HCT116 (cell line): ENCODE results near the gene PUSL1. TPM values are rescaled to one million over a fixed set of nuclear protein-coding genes. Genes with fewer than 3 reads are reported as not detected.

Experiments used
- ATAC-seq: fragments of 200-7000 bp; cut with Tn5 transposase; 2 replicates; pipeline ENCODE4 v1.9.1; 2020; ENCODE audit warnings: mild to moderate bottlenecking, moderate library complexity
- BruUV-seq: library from RNA; stranded (reverse); fragments of 400-500 nt; replicated peaks from 2 replicates; lab custom pipeline; 2021; lab: Mats Ljungman, UMichigan
- CTCF ChIA-PET: fragments of 300-600 bp; sonication (Branson Sonifier 250); formaldehyde crosslinking; loops from one replicate; lab custom pipeline; 2021; ENCODE audit warnings: antibody characterized with exemption; lab: Charles Lee
- POLR2A ChIA-PET: fragments of 300-600, 350-600 bp; sonication (Branson Sonifier 250); formaldehyde crosslinking; loops from one replicate; lab custom pipeline; 2021; ENCODE audit warnings: antibody characterized with exemption; lab: Charles Lee
- RAD21 ChIA-PET, 2 experiments: fragments of 300-600 bp; sonication (Branson Sonifier 250); formaldehyde crosslinking; loops; one replicate each; lab custom pipeline; 2023; ENCODE audit warnings: low total read pairs in 2 of 2; ENCODE audit not compliant: uncharacterized antibody in 2 of 2, unreplicated experiment in 2 of 2, low non-redundant PET in 1 of 2; lab: Charles Lee
- DNase-seq: peaks from one replicate; pipeline ENCODE4 v3.0.0-alpha.2; 2010; ENCODE audit warnings: low read depth, low spot score
- H2AFZ ChIP-seq: fragments of 200-600 bp; shearing (Covaris generic), sonication (generic); 2 replicates; pipeline ENCODE4 v1.6.1; 2017; ENCODE audit warnings: low read depth, mixed run types, mixed read lengths, antibody characterized with exemption, low read length; ENCODE audit not compliant: poor library complexity, severe bottlenecking
- H3K27ac ChIP-seq: 2 replicates; pipeline ENCODE4 v1.5.1; 2012; ENCODE audit warnings: low read depth, low read length
- H3K27me3 ChIP-seq: fragments of 200-600 bp; sonication (generic); 2 replicates; pipeline ENCODE4 v1.6.1; 2016; ENCODE audit warnings: mixed run types, low read length, mixed read lengths; ENCODE audit not compliant: insufficient read depth
- H3K36me3 ChIP-seq, 2 experiments: fragments of 200-500 bp in 1 of 2; fragments of 200-600 bp in 1 of 2; sonication (Bioruptor generic) in 1 of 2; sonication (generic) in 1 of 2; 2 replicates each; pipeline versions ENCODE4 v1.5.1 to v1.6.1; 2014 to 2016; ENCODE audit warnings: low read length in 2 of 2, inconsistent platforms in 1 of 2, mixed read lengths in 1 of 2, mixed run types in 1 of 2; ENCODE audit not compliant: insufficient read depth in 2 of 2, control insufficient read depth in 1 of 2
- H3K4me1 ChIP-seq, 2 experiments: fragments of 200-600 bp in 1 of 2; sonication (generic) in 1 of 2; 2 replicates each; pipeline versions ENCODE4 v1.5.1 to v1.6.1; 2012 to 2017; ENCODE audit warnings: low read length in 2 of 2, inconsistent platforms in 1 of 2, mild to moderate bottlenecking in 1 of 2, mixed read lengths in 1 of 2, mixed run types in 1 of 2, moderate library complexity in 1 of 2; ENCODE audit not compliant: insufficient read depth in 2 of 2, control insufficient read depth in 1 of 2
- H3K4me2 ChIP-seq: fragments of 200-600 bp; sonication (generic); 2 replicates; pipeline ENCODE4 v1.6.1; 2017; ENCODE audit warnings: mixed run types, low read length, mixed read lengths
- H3K4me3 ChIP-seq, 2 experiments: fragments of 200-600 bp in 1 of 2; sonication (generic) in 1 of 2; replicated peaks in 1 of 2; 2 replicates each; pipeline ENCODE4 v1.5.1; 2011 to 2016; ENCODE audit warnings: low read length in 2 of 2, control low read depth in 1 of 2, low read depth in 1 of 2, mild to moderate bottlenecking in 1 of 2, mixed read lengths in 1 of 2, mixed run types in 1 of 2
- H3K79me2 ChIP-seq: fragments of 200-600 bp; sonication (generic); 2 replicates; pipeline ENCODE4 v1.6.1; 2017; ENCODE audit warnings: mild to moderate bottlenecking, mixed run types, low read length, moderate library complexity, mixed read lengths; ENCODE audit not compliant: insufficient read depth
- H3K9ac ChIP-seq: fragments of 200-600 bp; sonication (generic); 2 replicates; pipeline ENCODE4 v1.6.1; 2016; ENCODE audit warnings: low read length, mixed read lengths
- H3K9me2 ChIP-seq: fragments of 200-600 bp; sonication (generic), shearing (Covaris generic); 2 replicates; pipeline ENCODE4 v1.6.1; 2017; ENCODE audit warnings: mixed run types, mild to moderate bottlenecking, moderate library complexity; ENCODE audit not compliant: insufficient read depth
- H3K9me3 ChIP-seq, 2 experiments: fragments of 200-500 bp in 1 of 2; fragments of 200-600 bp in 1 of 2; sonication (Bioruptor generic) in 1 of 2; sonication (generic) in 1 of 2; 2 replicates each; pipeline ENCODE4 v1.6.1; 2014 to 2017; ENCODE audit warnings: low read length in 2 of 2, mixed read lengths in 2 of 2, inconsistent platforms in 1 of 2, low read depth in 1 of 2, mild to moderate bottlenecking in 1 of 2, mixed run types in 1 of 2, moderate library complexity in 1 of 2; ENCODE audit not compliant: control insufficient read depth in 1 of 2, insufficient read depth in 1 of 2
- H4K20me1 ChIP-seq: fragments of 200-600 bp; sonication (generic), shearing (Covaris generic); 2 replicates; pipeline ENCODE4 v1.6.1; 2017; ENCODE audit warnings: mixed run types, mild to moderate bottlenecking, moderate library complexity; ENCODE audit not compliant: insufficient read depth
- CBX3 ChIP-seq: IDR thresholded peaks from 2 replicates; pipeline ENCODE4 v1.6.1; 2012; ENCODE audit warnings: low read depth
- CEBPB ChIP-seq: IDR thresholded peaks from 2 replicates; pipeline ENCODE4 v1.6.1; 2012; ENCODE audit warnings: low read depth
- EGR1 ChIP-seq: IDR thresholded peaks from 2 replicates; pipeline ENCODE4 v1.6.1; 2012; ENCODE audit warnings: low read depth
- EZH2 ChIP-seq: fragments of 200-600 bp; sonication (generic); IDR thresholded peaks from 2 replicates; pipeline ENCODE4 v1.6.1; 2017; ENCODE audit warnings: antibody characterized with exemption, mixed run types
- FOSL1 ChIP-seq: IDR thresholded peaks from 2 replicates; pipeline ENCODE4 v1.6.1; 2012; ENCODE audit warnings: low read depth
- MAX ChIP-seq: IDR thresholded peaks from 2 replicates; pipeline ENCODE4 v1.6.1; 2012
- POLR2A ChIP-seq: IDR thresholded peaks from 2 replicates; pipeline ENCODE4 v1.7.0; 2011; ENCODE audit warnings: borderline replicate concordance; ENCODE audit not compliant: insufficient read depth, insufficient read length; ENCODE audit errors: extremely low read depth
- RAD21 ChIP-seq: IDR thresholded peaks from 2 replicates; pipeline ENCODE4 v1.6.1; 2012; ENCODE audit warnings: low read depth, mild to moderate bottlenecking
- SP1 ChIP-seq: IDR thresholded peaks from 2 replicates; pipeline ENCODE4 v1.6.1; 2012; ENCODE audit warnings: low read depth
- TCF7L2 ChIP-seq: IDR thresholded peaks from 2 replicates; pipeline ENCODE4 v1.7.0; 2011; ENCODE audit warnings: borderline replicate concordance, inconsistent platforms; ENCODE audit not compliant: insufficient read depth, insufficient read length; ENCODE audit errors: extremely low read depth
- ZFX ChIP-seq: fragments of 450-650 bp; IDR thresholded peaks from 2 replicates; pipeline ENCODE4 v1.6.1; 2017
- ZNF274 ChIP-seq: fragments of 200-500 bp; sonication (Bioruptor generic); IDR thresholded peaks from 2 replicates; pipeline ENCODE4 v1.6.1; 2014; ENCODE audit warnings: mild to moderate bottlenecking, low read depth, low read length, inconsistent platforms
- intact Hi-C: fragments of 100-400 bp; cut with micrococcal nuclease; formaldehyde crosslinking; loops from 2 replicates; pipeline ENCODE4 v1.10.0; 2022
- total RNA-seq: library from RNA; stranded (reverse); gene quantifications from one replicate; pipeline ENCODE4 v1.2.1, GENCODE V29; 2021; ENCODE audit not compliant: unreplicated experiment
- TF ChIP-seq, protein P1 (sequence below): IDR thresholded peaks from 2 replicates; pipeline ENCODE4 v1.6.1; 2012; ENCODE audit warnings: low read depth
- TF ChIP-seq, protein P2 (sequence below), 3 experiments: fragments of 200-600 bp in 1 of 3; sonication (generic) in 1 of 3; IDR thresholded peaks in 2 of 3; conservative IDR thresholded peaks in 1 of 3; 2 replicates each; pipeline ENCODE4 v1.5.1; 2012 to 2017; ENCODE audit warnings: low read depth in 2 of 3, low read length in 2 of 3, antibody characterized with exemption in 1 of 3, borderline replicate concordance in 1 of 3, control low read depth in 1 of 3, mild to moderate bottlenecking in 1 of 3, mixed read lengths in 1 of 3, mixed run types in 1 of 3, moderate library complexity in 1 of 3; ENCODE audit not compliant: insufficient read depth in 1 of 3
- TF ChIP-seq, protein P3 (sequence below): IDR thresholded peaks from 2 replicates; pipeline ENCODE4 v1.6.1; 2011; ENCODE audit warnings: mild to moderate bottlenecking, low read length, moderate library complexity; ENCODE audit not compliant: insufficient replicate concordance; ENCODE audit errors: extremely low read depth

The PUSL1 gene
- total RNA-seq, 1 experiment from 2014 or later: 47.2 TPM

DNA sequence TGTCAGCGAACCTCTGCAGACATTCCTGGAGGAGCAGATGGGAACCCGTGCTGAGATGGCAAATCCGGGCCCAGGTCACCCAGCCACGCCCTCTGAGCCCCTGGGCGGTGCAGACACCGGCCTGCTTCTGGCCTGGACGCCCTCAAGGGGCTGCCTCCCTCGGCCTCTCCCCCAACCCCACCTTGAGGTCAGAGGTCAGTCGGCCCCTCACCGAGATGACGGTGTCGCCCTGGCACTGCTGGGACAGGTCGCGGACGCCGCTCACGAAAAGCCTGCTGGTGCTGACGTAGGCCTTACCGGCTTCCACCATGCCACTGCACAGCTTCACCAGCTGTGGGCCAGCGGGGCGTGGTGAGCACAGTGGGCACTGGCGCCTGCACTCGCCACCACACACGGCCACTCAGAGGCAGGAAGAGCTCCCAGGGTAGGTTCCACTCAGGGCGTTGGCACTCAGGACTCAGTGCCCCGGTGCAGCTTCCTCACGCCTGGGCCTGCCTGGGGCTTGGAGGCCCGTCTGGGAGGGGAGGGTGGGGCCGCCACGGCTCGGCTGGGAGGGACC is 5.4 kb upstream of the PUSL1 start:
- Histone ChIP-seq H2AFZ (no peak overlapping the region), H3K4me1 (peaks cover 29 to 47% of the 10 kb centered on the region in 2 experiments), H3K27me3 (no peaks in the 10 kb centered on the region), H3K4me2 (no peak overlapping the region), H3K36me3 (no peaks in the 10 kb centered on the region), H3K9me2 (no peaks in the 10 kb centered on the region), H4K20me1 (no peaks in the 10 kb centered on the region)
- RAD21 ChIA-PET: no interaction called here
- ATAC-seq (no peak), DNase-seq (no peak)
- TF ChIP-seq MAX (no peak), EZH2 (no peak), ZFX (no peak), SP1 (no peak), RAD21 (no peak), TCF7L2 (no peak), CEBPB (no peak), POLR2A (no peak), EGR1 (no peak), CBX3 (no peak), ZNF274 (no peak), FOSL1 (no peak)
- TF ChIP-seq, protein P1, sequence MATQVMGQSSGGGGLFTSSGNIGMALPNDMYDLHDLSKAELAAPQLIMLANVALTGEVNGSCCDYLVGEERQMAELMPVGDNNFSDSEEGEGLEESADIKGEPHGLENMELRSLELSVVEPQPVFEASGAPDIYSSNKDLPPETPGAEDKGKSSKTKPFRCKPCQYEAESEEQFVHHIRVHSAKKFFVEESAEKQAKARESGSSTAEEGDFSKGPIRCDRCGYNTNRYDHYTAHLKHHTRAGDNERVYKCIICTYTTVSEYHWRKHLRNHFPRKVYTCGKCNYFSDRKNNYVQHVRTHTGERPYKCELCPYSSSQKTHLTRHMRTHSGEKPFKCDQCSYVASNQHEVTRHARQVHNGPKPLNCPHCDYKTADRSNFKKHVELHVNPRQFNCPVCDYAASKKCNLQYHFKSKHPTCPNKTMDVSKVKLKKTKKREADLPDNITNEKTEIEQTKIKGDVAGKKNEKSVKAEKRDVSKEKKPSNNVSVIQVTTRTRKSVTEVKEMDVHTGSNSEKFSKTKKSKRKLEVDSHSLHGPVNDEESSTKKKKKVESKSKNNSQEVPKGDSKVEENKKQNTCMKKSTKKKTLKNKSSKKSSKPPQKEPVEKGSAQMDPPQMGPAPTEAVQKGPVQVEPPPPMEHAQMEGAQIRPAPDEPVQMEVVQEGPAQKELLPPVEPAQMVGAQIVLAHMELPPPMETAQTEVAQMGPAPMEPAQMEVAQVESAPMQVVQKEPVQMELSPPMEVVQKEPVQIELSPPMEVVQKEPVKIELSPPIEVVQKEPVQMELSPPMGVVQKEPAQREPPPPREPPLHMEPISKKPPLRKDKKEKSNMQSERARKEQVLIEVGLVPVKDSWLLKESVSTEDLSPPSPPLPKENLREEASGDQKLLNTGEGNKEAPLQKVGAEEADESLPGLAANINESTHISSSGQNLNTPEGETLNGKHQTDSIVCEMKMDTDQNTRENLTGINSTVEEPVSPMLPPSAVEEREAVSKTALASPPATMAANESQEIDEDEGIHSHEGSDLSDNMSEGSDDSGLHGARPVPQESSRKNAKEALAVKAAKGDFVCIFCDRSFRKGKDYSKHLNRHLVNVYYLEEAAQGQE: no peak
- TF ChIP-seq, protein P2, sequence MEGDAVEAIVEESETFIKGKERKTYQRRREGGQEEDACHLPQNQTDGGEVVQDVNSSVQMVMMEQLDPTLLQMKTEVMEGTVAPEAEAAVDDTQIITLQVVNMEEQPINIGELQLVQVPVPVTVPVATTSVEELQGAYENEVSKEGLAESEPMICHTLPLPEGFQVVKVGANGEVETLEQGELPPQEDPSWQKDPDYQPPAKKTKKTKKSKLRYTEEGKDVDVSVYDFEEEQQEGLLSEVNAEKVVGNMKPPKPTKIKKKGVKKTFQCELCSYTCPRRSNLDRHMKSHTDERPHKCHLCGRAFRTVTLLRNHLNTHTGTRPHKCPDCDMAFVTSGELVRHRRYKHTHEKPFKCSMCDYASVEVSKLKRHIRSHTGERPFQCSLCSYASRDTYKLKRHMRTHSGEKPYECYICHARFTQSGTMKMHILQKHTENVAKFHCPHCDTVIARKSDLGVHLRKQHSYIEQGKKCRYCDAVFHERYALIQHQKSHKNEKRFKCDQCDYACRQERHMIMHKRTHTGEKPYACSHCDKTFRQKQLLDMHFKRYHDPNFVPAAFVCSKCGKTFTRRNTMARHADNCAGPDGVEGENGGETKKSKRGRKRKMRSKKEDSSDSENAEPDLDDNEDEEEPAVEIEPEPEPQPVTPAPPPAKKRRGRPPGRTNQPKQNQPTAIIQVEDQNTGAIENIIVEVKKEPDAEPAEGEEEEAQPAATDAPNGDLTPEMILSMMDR (IDR thresholded peaks at IDR 0.05 in 2 of 3, conservative IDR thresholded peaks at IDR 0.05 in 1 of 3; ENCODE audit: borderline replicate concordance in 1 of 3, insufficient read depth in 1 of 3, low read depth in 2 of 3, low read length in 2 of 3): no peak
- TF ChIP-seq, protein P3, sequence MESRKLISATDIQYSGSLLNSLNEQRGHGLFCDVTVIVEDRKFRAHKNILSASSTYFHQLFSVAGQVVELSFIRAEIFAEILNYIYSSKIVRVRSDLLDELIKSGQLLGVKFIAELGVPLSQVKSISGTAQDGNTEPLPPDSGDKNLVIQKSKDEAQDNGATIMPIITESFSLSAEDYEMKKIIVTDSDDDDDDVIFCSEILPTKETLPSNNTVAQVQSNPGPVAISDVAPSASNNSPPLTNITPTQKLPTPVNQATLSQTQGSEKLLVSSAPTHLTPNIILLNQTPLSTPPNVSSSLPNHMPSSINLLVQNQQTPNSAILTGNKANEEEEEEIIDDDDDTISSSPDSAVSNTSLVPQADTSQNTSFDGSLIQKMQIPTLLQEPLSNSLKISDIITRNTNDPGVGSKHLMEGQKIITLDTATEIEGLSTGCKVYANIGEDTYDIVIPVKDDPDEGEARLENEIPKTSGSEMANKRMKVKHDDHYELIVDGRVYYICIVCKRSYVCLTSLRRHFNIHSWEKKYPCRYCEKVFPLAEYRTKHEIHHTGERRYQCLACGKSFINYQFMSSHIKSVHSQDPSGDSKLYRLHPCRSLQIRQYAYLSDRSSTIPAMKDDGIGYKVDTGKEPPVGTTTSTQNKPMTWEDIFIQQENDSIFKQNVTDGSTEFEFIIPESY: no peak
- TF ChIP-seq, all 23 proteins: peak for 0
- peak overlapping the region; percentile 23; the same call in 1 of the 2 replicates for H3K27ac ChIP-seq
- no peak overlapping the region for H3K9ac ChIP-seq
- CTCF ChIA-PET: no interaction called here
- no peaks in the 10 kb centered on the region for H3K9me3 ChIP-seq
- no peak overlapping the region for H3K4me3 ChIP-seq
- BruUV-seq: no TSS peak
- intact Hi-C loops: no loop called here
- POLR2A ChIA-PET: no interaction called here
- H3K79me2 ChIP-seq: peaks cover 13% of the 10 kb centered on the region
